SK-N-SH (cell line): ENCODE data around the gene CTSA. TPM values are rescaled to one million over a fixed set of nuclear protein-coding genes. Genes with fewer than 3 reads are reported as not detected.

Experiments used
- CTCF ChIA-PET: fragments of 300-600, 350-600 bp; formaldehyde crosslinking; extraction: SDS; loops from one replicate; lab custom pipeline; 2021; lab: Yijun Ruan, JAX
- POLR2A ChIA-PET: fragments of 350-600 bp; sonication (Branson Sonifier 250); formaldehyde crosslinking; extraction: SDS; loops from one replicate; lab custom pipeline; 2020; ENCODE audit warnings: antibody characterized with exemption, inconsistent platforms; lab: Yijun Ruan, JAX
- DNase-seq: peaks from one replicate; pipeline ENCODE4 v3.0.0; 2012
- H2AFZ ChIP-seq: fragments of 200-600 bp; sonication (generic); 2 replicates; pipeline ENCODE4 v1.8.1; 2016; ENCODE audit warnings: antibody characterized with exemption, mild to moderate bottlenecking, low read depth
- H3F3A ChIP-seq: fragments of 200-600 bp; sonication (generic); replicated peaks from 2 replicates; pipeline ENCODE3; 2016; ENCODE audit warnings: antibody characterized with exemption, mild to moderate bottlenecking; ENCODE audit not compliant: insufficient read depth
- H3K27ac ChIP-seq, 2 experiments: fragments of 200-500 bp in 1 of 2; fragments of 200-600 bp in 1 of 2; sonication (Bioruptor generic) in 1 of 2; sonication (generic), shearing (Covaris generic) in 1 of 2; 2 replicates each; pipeline versions ENCODE4 v1.5.1 to v1.6.1; 2014 to 2016; ENCODE audit warnings: low read depth in 2 of 2, inconsistent platforms in 1 of 2, low read length in 1 of 2, mild to moderate bottlenecking in 1 of 2, mixed read lengths in 1 of 2
- H3K27me3 ChIP-seq: fragments of 200-600 bp; sonication (generic), shearing (Covaris generic); 2 replicates; pipeline ENCODE4 v1.6.1; 2016; ENCODE audit warnings: mixed run types; ENCODE audit not compliant: insufficient read depth
- H3K36me3 ChIP-seq, 2 experiments: fragments of 200-500 bp in 1 of 2; fragments of 200-600 bp in 1 of 2; sonication (Bioruptor generic) in 1 of 2; sonication (generic) in 1 of 2; replicated peaks in 1 of 2; 2 replicates each; pipeline versions ENCODE3 to v1.5.1; 2014 to 2016; ENCODE audit warnings: low read length in 1 of 2, mild to moderate bottlenecking in 1 of 2; ENCODE audit not compliant: insufficient read depth in 2 of 2, control insufficient read depth in 1 of 2
- H3K4me1 ChIP-seq, 2 experiments: fragments of 200-500 bp in 1 of 2; fragments of 200-600 bp in 1 of 2; sonication (Bioruptor generic) in 1 of 2; sonication (generic), shearing (Covaris generic) in 1 of 2; 2 replicates each; pipeline versions ENCODE4 v1.5.1 to v1.6.1; 2014 to 2016; ENCODE audit warnings: low read depth in 1 of 2, low read length in 1 of 2, mixed run types in 1 of 2; ENCODE audit not compliant: insufficient read depth in 2 of 2, control insufficient read depth in 1 of 2
- H3K4me2 ChIP-seq: fragments of 200-600 bp; sonication (generic), shearing (Covaris generic); 2 replicates; pipeline ENCODE4 v1.6.1; 2017; ENCODE audit warnings: mixed run types
- H3K4me3 ChIP-seq, 2 experiments: fragments of 200-500 bp in 1 of 2; fragments of 200-600 bp in 1 of 2; sonication (Bioruptor generic) in 1 of 2; sonication (generic), shearing (Covaris generic) in 1 of 2; 2 replicates each; pipeline versions ENCODE4 v1.5.1 to v1.8.1; 2014 to 2016; ENCODE audit warnings: low read depth in 2 of 2, inconsistent platforms in 1 of 2, low read length in 1 of 2, mild to moderate bottlenecking in 1 of 2, mixed read lengths in 1 of 2, moderate library complexity in 1 of 2
- H3K79me2 ChIP-seq: fragments of 200-600 bp; sonication (generic); 2 replicates; pipeline ENCODE4 v1.8.1; 2017; ENCODE audit warnings: mild to moderate bottlenecking; ENCODE audit not compliant: insufficient read depth
- H3K9ac ChIP-seq: fragments of 200-600 bp; sonication (generic); 2 replicates; pipeline ENCODE4 v1.6.1; 2017; ENCODE audit warnings: mixed run types
- H3K9me2 ChIP-seq: fragments of 200-600 bp; sonication (generic); 2 replicates; pipeline ENCODE4 v1.6.1; 2017; ENCODE audit warnings: mixed run types
- H3K9me3 ChIP-seq: fragments of 200-600 bp; sonication (generic); 2 replicates; pipeline ENCODE4 v1.6.1; 2017; ENCODE audit warnings: mixed run types, mild to moderate bottlenecking, moderate library complexity
- H4K20me1 ChIP-seq: fragments of 200-600 bp; sonication (generic); 2 replicates; pipeline ENCODE4 v1.6.1; 2017; ENCODE audit warnings: mild to moderate bottlenecking, mixed run types; ENCODE audit not compliant: insufficient read depth
- ELF1 ChIP-seq: IDR thresholded peaks from 2 replicates; pipeline ENCODE4 v1.4.0; 2012
- EP300 ChIP-seq, 2 experiments: IDR thresholded peaks; 2 replicates each; pipeline versions ENCODE4 v1.4.0 to v1.6.1; 2012; ENCODE audit warnings: borderline replicate concordance in 1 of 2, low read depth in 1 of 2, low read length in 1 of 2
- EZH2phosphoT487 ChIP-seq: fragments of 200-600 bp; sonication (generic); IDR thresholded peaks from 2 replicates; pipeline ENCODE4 v1.6.1; 2017; ENCODE audit warnings: low read depth, mixed run types, mild to moderate bottlenecking, antibody characterized with exemption, moderate library complexity, borderline replicate concordance
- FOSL2 ChIP-seq: IDR thresholded peaks from 2 replicates; pipeline ENCODE4 v1.4.0; 2012; ENCODE audit warnings: low read depth, mild to moderate bottlenecking, moderate library complexity, borderline replicate concordance
- FOXM1 ChIP-seq: IDR thresholded peaks from 2 replicates; pipeline ENCODE4 v1.4.0; 2012; ENCODE audit warnings: low read depth, mild to moderate bottlenecking
- GABPA ChIP-seq: IDR thresholded peaks from 2 replicates; pipeline ENCODE4 v1.4.0; 2012; ENCODE audit warnings: low read depth, mild to moderate bottlenecking
- GATA2 ChIP-seq: sonication (generic); formaldehyde crosslinking; IDR thresholded peaks from 2 replicates; pipeline ENCODE4 v1.5.0; 2020; ENCODE audit warnings: mild to moderate bottlenecking, missing genetic modification reagents
- MAX ChIP-seq: IDR thresholded peaks from 2 replicates; pipeline ENCODE4 v1.4.0; 2012; ENCODE audit warnings: low read depth
- MXI1 ChIP-seq: IDR thresholded peaks from 2 replicates; pipeline ENCODE4 v1.6.1; 2012; ENCODE audit warnings: mild to moderate bottlenecking, low read depth, low read length, improper control_type of control experiment
- NFIC ChIP-seq: IDR thresholded peaks from 2 replicates; pipeline ENCODE4 v1.4.0; 2012; ENCODE audit warnings: borderline replicate concordance
- NRF1 ChIP-seq: IDR thresholded peaks from 2 replicates; pipeline ENCODE4 v1.6.1; 2012; ENCODE audit warnings: low read depth, mild to moderate bottlenecking, low read length
- PBX3 ChIP-seq: IDR thresholded peaks from 2 replicates; pipeline ENCODE4; 2012
- RFX5 ChIP-seq: IDR thresholded peaks from 2 replicates; pipeline ENCODE4 v1.6.1; 2012; ENCODE audit warnings: mild to moderate bottlenecking, improper control_type of control experiment, low read length
- RXRA ChIP-seq: IDR thresholded peaks from 2 replicates; pipeline ENCODE4 v1.4.0; 2012; ENCODE audit warnings: low read depth, mild to moderate bottlenecking, borderline replicate concordance
- SIN3A ChIP-seq: IDR thresholded peaks from 2 replicates; pipeline ENCODE4 v1.6.1; 2012; ENCODE audit warnings: low read depth, mild to moderate bottlenecking, low read length, moderate library complexity, borderline replicate concordance
- TCF12 ChIP-seq: IDR thresholded peaks from 2 replicates; pipeline ENCODE4 v1.4.0; 2012
- USF1 ChIP-seq: IDR thresholded peaks from 2 replicates; pipeline ENCODE4 v1.4.0; 2012; ENCODE audit warnings: low read depth, borderline replicate concordance
- USF2 ChIP-seq: fragments of 150-350 bp; IDR thresholded peaks from 2 replicates; pipeline ENCODE4 v1.6.1; 2017; ENCODE audit warnings: antibody characterized with exemption, low read length, low read depth, borderline replicate concordance
- WGBS: methylation state at CpG from one replicate; pipeline ENCODE4 v1.1.6; 2017; ENCODE audit warnings: low lambda C conversion rate; 5-methylcytosine and 5-hydroxymethylcytosine counted together
- polyA plus RNA-seq, 3 experiments: library from polyadenylated mRNA; depleted of rRNA; stranded (reverse); fragments of >200 nt; gene quantifications; 2 replicates each; pipeline ENCODE4 v1.2.3, GENCODE V29; 2012

CTSA gene
- polyA plus RNA-seq, 1 of the 3 experiments (the other 2 are of a cell fraction) = 338 TPM

- ChIA-PET POLR2A (no interaction called here), CTCF (interaction anchor here (0.7 to 1.6 kb wide), 7 partner anchors 8 to 106 kb away, joined by 3 to 4 read pairs (median 4); no protein-coding TSS in a partner anchor)
- no peak for TF ChIP-seq SIN3A
- TF ChIP-seq GABPA = no peak
- no peak for TF ChIP-seq PBX3
- TF ChIP-seq MAX = no peak
- no peak for TF ChIP-seq EZH2phosphoT487
- no peak for TF ChIP-seq MXI1
- TF ChIP-seq FOXM1 = no peak
- TF ChIP-seq USF1 = no peak
- TF ChIP-seq TCF12 = no peak
- no peak for TF ChIP-seq EP300 (IDR thresholded peaks at IDR 0.05; ENCODE audit: borderline replicate concordance in 1 of 2, low read depth in 1 of 2, low read length in 1 of 2)
- Histone ChIP-seq H3K4me2 (no peak overlapping the region), H3K27me3 (no peaks in the 10 kb centered on the region), H3K4me3 (no peak overlapping the region), H3K79me2 (peaks cover 10% of the 10 kb centered on the region), H3K9me3 (no peaks in the 10 kb centered on the region), H3F3A (peaks cover 14% of the 10 kb centered on the region), H4K20me1 (no peaks in the 10 kb centered on the region; the same call in 1 of the 2 replicates), H3K27ac (no peak overlapping the region), H2AFZ (no peak overlapping the region), H3K9ac (no peak overlapping the region), H3K4me1 (peaks cover 0 to 2% of the 10 kb centered on the region in 2 experiments; a peak in 1 of 4 replicates), H3K9me2 (no peaks in the 10 kb centered on the region), H3K36me3 (peaks cover 37 to 38% of the 10 kb centered on the region in 2 experiments)
- WGBS = 89% methylated on average over 11 of the region's 16 CpGs
- DNase-seq = no peak
Observed at GRCh38 chr20:45904583-45905504, 13.7 kb downstream of the CTSA start.

GRCh38 chr20:45905505-45906079 is 14.5 kb downstream of the CTSA start:
- peaks cover 10% of the 10 kb centered on the region for H3K79me2 ChIP-seq
- WGBS = 83% methylated on average over 7 of the region's 8 CpGs
- H4K20me1 ChIP-seq = no peaks in the 10 kb centered on the region; the same call in 1 of the 2 replicates
- peaks cover 33 to 37% of the 10 kb centered on the region in 2 experiments for H3K36me3 ChIP-seq
- no peaks in the 10 kb centered on the region for H3K9me3 ChIP-seq
- H3K9me2 ChIP-seq = no peaks in the 10 kb centered on the region
- POLR2A ChIA-PET = interaction anchor here (0.6 kb wide), 1 partner anchor 9 kb away, joined by 3 read pairs; no protein-coding TSS in a partner anchor
- no peak overlapping the region for H3K27ac ChIP-seq
- CTCF ChIA-PET = interaction anchor here (0.7 to 1.6 kb wide), 5 partner anchors 8 to 107 kb away, joined by 3 to 4 read pairs (median 4); no protein-coding TSS in a partner anchor
- no peaks in the 10 kb centered on the region for H3K27me3 ChIP-seq
- no peak overlapping the region for H3K9ac ChIP-seq
- peaks cover 0 to 3% of the 10 kb centered on the region in 2 experiments; a peak in 1 of 4 replicates for H3K4me1 ChIP-seq
- no peak overlapping the region for H3K4me3 ChIP-seq
- H3K4me2 ChIP-seq = no peak overlapping the region
- no peak for DNase-seq
- TF ChIP-seq NFIC (no peak), MAX (no peak), EZH2phosphoT487 (no peak), MXI1 (no peak), NRF1 (no peak), USF1 (no peak), RFX5 (no peak), USF2 (no peak), GATA2 (CRISPR knock-in tag) (no peak), ELF1 (no peak), FOSL2 (no peak), FOXM1 (no peak), RXRA (no peak)
- TF ChIP-seq, all 33 proteins: peak for 0
- H3F3A ChIP-seq = peaks cover 14% of the 10 kb centered on the region
- no peak overlapping the region for H2AFZ ChIP-seq
